HAP-1 (cell line): ENCODE data around the gene POMGNT1.
A peak's percentile ranks its signal among the peaks of the same experiment; 100 is the strongest.

Experiments
- DNase-seq, 2 experiments: peaks; one replicate each; pipeline ENCODE4 v3.0.0-alpha.2; 2016 to 2020; ENCODE audit warnings: low spot score in 2 of 2
- H3K27me3 ChIP-seq: fragments of 250-450 bp; sonication (Bioruptor Pico); 2 replicates; pipeline ENCODE4 v1.5.1; 2020; ENCODE audit warnings: low read depth, mild to moderate bottlenecking, moderate library complexity
- H3K36me3 ChIP-seq: fragments of 250-450 bp; sonication (Bioruptor Pico); replicated peaks from 2 replicates; pipeline ENCODE4 v1.5.1; 2020; ENCODE audit warnings: mild to moderate bottlenecking
- H3K4me1 ChIP-seq: fragments of 250-450 bp; sonication (Bioruptor Pico); 2 replicates; pipeline ENCODE4 v1.5.1; 2020; ENCODE audit warnings: mild to moderate bottlenecking
- H3K4me3 ChIP-seq: fragments of 250-450 bp; sonication (Bioruptor Pico); 2 replicates; pipeline ENCODE4 v1.5.1; 2020; ENCODE audit warnings: mild to moderate bottlenecking, moderate library complexity
- H3K9me3 ChIP-seq: fragments of 250-450 bp; sonication (Bioruptor Pico); 2 replicates; pipeline ENCODE4 v1.5.1; 2020; ENCODE audit warnings: mild to moderate bottlenecking, moderate library complexity
- in situ Hi-C: fragments of 300-500 bp; cut with MboI; formaldehyde crosslinking; loops from 3 replicates; pipeline ENCODE4 v1.14.3; 2020; ENCODE audit warnings: low sequenced_read_pairs, inconsistent platforms, mixed read lengths

Gene POMGNT1

DNA sequence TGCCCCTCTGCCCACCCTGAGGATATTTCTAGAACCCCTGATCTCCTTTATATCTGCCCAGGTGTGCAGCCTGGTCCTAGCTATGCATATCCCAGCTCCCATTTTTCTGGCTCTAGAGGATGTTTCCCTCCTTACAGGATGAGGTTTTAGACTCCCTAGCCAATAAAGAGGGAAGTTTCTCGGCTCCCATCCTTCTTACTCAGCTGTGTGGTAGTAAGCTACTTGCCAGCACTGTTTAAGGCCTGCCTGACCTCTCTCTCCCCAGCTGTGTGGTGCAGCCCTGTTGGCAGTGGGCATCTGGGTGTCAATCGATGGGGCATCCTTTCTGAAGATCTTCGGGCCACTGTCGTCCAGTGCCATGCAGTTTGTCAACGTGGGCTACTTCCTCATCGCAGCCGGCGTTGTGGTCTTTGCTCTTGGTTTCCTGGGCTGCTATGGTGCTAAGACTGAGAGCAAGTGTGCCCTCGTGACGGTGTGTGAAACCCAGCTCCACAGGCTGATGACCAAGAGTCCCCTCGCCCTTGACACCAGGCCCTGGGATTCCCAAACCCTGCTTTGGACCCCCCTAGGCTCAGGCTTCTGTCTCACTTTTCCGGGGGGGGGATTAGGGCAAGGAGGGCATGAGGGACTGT is 14.2 kb downstream of the POMGNT1 start:
- no peaks in the 10 kb centered on the region for H3K9me3 ChIP-seq
- H3K36me3 ChIP-seq: no peaks in the 10 kb centered on the region
- H3K4me1 ChIP-seq: no peaks in the 10 kb centered on the region
- H3K4me3 ChIP-seq: no peak overlapping the region
- no peak for DNase-seq
- no peaks in the 10 kb centered on the region for H3K27me3 ChIP-seq
- in situ Hi-C loops: no loop called here

DNA sequence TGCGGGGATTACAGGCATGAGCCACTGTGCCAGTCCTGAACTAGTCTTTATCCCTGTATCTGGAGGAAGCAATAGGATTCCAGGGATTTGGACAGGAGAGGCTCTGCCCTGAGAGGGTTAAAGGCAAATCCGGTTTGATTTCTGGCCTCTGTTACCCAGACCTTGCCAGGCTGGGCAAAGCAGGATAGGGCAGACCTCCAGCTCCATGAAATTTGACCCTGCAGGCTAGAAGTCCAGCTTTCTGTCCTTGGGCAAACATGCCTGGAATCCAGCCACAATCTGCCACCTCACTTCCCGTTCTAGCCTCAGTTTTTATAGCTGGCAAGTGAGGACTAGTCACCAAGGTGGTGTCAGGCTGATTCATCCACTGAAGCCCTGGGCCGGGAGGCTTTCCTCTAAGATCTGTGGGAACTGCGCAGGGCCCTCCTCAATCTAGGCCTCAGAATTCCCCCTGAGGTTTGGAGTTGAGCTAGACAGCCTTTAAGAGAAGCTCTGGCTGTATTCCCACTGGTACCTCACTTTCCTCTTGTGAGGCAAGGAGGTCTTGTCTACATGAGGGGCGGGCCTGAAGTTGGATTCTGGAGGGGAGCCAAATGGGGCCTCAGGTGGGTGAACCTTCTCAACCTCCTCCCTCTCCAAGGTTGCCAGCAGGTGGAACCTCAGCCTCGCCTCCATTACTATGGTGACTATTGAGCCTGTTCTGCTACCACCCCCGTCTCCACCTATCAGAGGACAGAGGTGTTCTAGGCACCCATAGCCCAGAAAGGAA is 15.0 kb downstream of the POMGNT1 start:
- in situ Hi-C loops: no loop called here
- no peaks in the 10 kb centered on the region for H3K4me1 ChIP-seq
- H3K27me3 ChIP-seq: no peaks in the 10 kb centered on the region

DNA sequence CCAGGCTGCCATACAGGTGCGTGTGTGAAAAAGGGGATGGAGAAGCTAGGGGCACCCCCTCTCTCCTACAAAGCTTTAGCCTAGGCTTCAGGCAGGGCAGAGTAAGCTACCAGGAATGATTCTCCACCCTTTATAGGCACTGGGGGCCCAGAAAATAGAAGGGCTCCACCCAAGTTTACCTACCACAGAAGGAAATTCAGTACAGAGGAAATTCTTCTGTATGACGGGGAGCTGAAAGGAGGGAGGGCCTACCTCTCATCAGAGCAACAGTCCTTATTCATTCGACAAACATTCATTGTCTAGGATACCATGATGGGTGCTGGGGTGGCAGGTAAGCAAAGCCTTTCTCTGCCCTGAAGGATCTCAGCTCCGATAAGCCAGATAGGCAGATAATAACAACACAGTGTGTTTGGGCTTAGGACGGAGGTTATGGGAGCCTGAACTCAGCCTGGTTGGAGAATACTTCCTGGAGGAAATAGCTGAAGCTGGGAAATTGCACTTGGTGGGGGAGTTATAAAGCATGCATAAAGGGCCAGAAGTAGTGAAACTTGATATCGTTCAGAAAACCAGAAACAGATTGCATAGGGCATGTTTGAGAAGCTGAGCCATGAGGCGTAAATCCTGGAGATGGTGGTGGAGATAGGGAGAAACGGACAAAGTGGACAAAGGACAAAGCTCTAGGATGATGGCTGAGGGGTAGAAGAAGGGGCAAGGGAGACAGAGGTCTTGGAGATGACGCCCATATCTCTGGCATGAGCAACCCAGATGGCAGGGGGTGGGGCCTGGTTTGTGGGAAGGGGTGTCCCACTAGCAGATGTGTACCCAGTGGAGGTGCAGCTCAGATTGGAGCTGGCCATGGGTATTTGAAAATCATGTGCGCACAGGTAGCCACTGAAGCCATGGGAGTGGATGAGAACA is 16.6 kb downstream of the POMGNT1 start:
- H3K4me1 ChIP-seq: no peaks in the 10 kb centered on the region
- H3K36me3 ChIP-seq: no peaks in the 10 kb centered on the region
- H3K4me3 ChIP-seq: no peak overlapping the region
- no peaks in the 10 kb centered on the region for H3K9me3 ChIP-seq
- no peaks in the 10 kb centered on the region for H3K27me3 ChIP-seq
- in situ Hi-C loops: no loop called here
- DNase-seq: no peak

More for the DNA sequence above, 15.0 kb downstream of the POMGNT1 start:
- no peaks in the 10 kb centered on the region for H3K9me3 ChIP-seq
- H3K4me3 ChIP-seq: no peak overlapping the region
- no peaks in the 10 kb centered on the region for H3K36me3 ChIP-seq
- no peak for DNase-seq

DNA sequence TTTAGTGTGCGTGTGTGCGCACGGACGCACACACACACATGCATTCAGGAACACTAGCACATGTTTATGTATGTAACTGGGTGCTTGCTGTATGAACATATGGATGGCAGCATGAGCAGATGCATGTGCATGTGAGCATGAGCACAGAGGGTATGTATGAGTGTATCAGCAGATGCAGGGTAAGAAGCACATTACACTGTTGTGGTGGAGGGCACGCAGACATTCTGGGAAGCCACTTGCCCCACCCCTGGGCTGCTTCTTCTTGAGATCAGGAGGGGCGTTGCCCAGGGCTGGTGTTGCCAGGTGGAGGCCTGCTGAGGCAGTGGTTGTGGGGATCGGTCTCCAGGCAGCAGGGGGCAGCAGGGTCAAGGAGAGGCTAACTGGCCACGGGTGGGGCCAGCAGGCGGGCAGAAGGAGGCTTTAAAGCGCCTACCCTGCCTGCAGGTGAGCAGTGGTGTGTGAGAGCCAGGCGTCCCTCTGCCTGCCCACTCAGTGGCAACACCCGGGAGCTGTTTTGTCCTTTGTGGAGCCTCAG is 18.1 kb downstream of the POMGNT1 start:
- Histone ChIP-seq H3K9me3 (no peaks in the 10 kb centered on the region), H3K4me3 (no peak overlapping the region)

DNA sequence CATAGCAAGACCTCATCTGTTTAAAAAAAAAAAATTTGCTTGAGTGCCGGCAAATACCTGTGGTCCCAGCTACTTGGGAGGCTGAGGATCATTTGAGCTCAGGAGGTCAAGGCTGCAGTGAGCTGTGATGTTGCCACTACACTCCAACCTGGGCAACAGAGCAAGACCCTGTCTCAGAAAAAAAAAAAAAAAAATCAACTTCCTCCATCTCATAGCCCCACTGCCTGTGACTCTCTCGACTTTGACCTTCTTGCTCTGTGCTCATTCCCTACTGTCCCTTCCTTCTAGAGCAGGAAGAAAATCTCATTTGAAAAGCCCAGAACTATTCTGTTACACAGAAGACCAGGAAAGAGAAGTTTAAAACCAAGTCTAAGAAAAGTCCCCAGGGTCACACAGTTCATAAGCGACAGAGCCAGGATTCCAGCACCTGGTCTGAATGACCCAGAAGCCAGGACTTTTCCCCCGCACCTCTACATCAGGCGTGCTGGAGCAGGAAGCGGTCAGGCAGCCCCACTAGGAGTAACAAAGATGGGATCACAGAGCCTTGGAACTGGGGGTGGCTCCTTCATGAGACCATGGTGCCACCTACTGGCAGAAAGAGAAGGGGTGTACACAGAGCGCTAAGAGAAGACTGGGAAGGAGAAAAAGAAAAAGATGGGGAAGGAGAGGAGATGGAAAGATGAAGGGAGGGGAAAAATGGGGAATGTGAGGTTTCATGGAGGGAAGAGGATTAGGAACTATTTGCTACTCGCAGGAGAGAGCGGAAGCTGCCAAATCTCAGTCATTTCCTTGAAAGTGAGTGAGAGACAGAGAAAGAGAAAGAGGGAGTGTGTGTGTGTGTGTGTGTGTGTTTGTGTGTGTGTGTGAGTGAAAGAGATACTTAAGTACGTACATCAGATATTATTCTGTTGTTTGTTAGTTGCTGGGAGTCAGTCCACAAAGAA is 18.8 kb downstream of the POMGNT1 start:
- H3K36me3 ChIP-seq: no peaks in the 10 kb centered on the region
- H3K4me3 ChIP-seq: no peak overlapping the region
- H3K27me3 ChIP-seq: no peaks in the 10 kb centered on the region
- peak; percentile 85 to 90 for DNase-seq
- in situ Hi-C loops: loop anchor here (5.0 kb wide), 1 partner anchor 142 kb away; no protein-coding TSS in a partner anchor
- no peaks in the 10 kb centered on the region for H3K9me3 ChIP-seq
- H3K4me1 ChIP-seq: no peaks in the 10 kb centered on the region

More for the DNA sequence above, 18.1 kb downstream of the POMGNT1 start:
- in situ Hi-C loops: no loop called here
- Histone ChIP-seq H3K36me3 (no peaks in the 10 kb centered on the region), H3K4me1 (no peaks in the 10 kb centered on the region), H3K27me3 (no peaks in the 10 kb centered on the region)
- DNase-seq: no peak

DNA sequence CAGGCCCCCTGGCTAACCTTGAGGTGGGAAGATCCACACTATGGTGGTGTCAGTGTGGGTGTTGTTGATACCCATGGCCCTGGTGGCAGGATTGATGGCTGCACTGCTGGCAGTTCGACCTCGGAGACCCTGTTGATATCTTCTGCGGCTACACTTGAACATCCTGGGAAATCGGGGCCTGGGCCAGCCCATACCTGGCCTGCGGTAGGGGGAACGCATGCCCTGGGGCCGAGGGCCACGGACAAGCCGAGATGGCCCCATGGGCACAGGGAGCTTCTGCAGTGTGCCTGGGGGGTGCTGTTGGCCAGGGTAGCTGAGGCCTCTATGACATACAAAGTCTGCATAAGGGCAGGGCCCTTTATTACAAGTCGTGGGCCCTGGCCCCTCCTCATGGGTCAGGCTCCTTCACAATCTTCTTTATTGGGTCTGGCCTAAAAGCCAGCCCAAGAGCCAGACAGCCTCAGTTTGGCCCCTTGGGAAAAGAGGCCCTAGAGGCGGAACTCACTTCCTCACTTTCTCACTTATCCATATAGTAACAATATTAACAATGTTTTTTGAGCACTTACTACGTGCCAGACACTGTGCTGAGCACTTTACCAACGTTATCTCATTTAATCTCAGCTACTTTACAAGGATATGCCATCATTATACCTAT is 21.9 kb downstream of the POMGNT1 start, which contains the start of gene P3R3URF:
P3R3URF (minus strand) TSS at position 278 of the 655 bp plus-strand sequence; CDS start at position 261, 17 bp downstream.
- Histone ChIP-seq H3K9me3 (no peaks in the 10 kb centered on the region), H3K27me3 (no peaks in the 10 kb centered on the region; the same call in 1 of the 2 replicates), H3K4me3 (no peak within 1 kb of the TSS), H3K4me1 (no peaks in the 10 kb centered on the region), H3K36me3 (no peaks in the 10 kb centered on the region)
- DNase-seq: no peak
- in situ Hi-C loops: loop anchor here (5.0 kb wide), 1 partner anchor 139 kb away; no protein-coding TSS in a partner anchor

DNA sequence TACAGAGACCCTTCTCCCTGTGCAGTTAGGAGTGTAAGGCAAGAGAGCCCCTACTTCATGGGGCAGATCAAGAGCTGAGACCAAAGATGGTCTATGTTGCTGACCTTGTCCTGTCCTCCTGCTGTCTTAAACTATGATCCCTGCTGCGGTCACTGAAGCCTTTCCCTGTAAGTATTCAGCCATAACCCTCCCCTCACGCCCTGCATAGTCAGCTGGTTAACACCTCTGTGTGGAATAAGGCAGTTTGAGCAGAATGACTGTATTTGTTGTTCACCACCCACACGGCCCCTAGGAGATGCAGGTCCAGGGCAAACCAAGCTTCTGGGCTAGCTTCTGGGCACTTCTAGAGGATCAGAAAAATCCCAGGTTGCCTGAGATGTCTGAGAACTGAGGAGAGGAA is 23.0 kb downstream of the POMGNT1 start:
- no peak overlapping the region for H3K4me3 ChIP-seq
- no peaks in the 10 kb centered on the region for H3K36me3 ChIP-seq
- in situ Hi-C loops: loop anchor here (5.0 kb wide), 1 partner anchor 138 kb away; no protein-coding TSS in a partner anchor
- no peak for DNase-seq
- H3K9me3 ChIP-seq: no peaks in the 10 kb centered on the region
- no peaks in the 10 kb centered on the region; the same call in none of the 2 replicates for H3K27me3 ChIP-seq
- no peaks in the 10 kb centered on the region for H3K4me1 ChIP-seq

DNA sequence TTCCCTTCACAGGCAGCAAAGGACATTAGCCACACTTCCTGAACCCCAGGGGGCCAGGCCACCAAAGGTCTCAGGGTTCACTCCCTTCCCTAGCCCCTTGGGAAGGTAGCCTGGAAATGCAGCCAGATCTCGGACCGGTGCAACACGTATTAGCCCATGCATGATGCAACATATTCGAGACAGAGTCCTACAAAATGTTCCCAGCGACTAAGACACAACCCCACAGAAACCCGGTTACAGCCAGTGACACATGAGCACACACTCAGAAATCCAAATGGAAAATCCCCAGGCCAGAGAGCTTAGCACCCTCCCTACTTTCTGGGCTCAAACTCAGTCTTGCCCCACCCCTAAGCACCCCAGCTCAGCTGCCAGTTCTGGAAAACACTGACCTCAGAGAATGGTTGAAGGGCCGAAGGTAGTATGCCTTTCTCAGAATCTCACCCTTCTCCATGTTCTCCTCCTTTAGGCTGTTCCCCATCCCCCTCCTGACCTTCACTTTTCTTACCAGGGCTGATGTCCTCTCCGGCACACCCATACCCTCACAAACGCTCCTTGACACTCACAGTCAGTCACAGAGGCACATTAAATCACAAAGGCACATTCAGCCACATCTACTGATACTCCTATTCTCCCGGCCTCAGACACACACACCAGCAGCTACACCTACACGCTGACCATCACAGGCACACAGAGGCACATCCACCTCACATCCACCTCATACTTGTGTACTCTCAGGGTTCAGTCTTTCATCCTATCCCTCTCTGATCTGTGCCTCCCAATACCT is 23.6 kb downstream of the POMGNT1 start, which contains the start of gene TSPAN1:
TSPAN1 (plus strand) TSS at position 640 of the 784 bp plus-strand sequence. CDS start 6,021 bp downstream, outside the sequence.
- Histone ChIP-seq H3K36me3 (no peaks in the 10 kb centered on the region), H3K4me3 (no peak within 1 kb of the TSS), H3K9me3 (no peaks in the 10 kb centered on the region), H3K27me3 (peaks cover 4% of the 10 kb centered on the region), H3K4me1 (no peaks in the 10 kb centered on the region)
- in situ Hi-C loops: loop anchor here (5.0 kb wide), 1 partner anchor 137 kb away; no protein-coding TSS in a partner anchor
- no peak for DNase-seq

DNA sequence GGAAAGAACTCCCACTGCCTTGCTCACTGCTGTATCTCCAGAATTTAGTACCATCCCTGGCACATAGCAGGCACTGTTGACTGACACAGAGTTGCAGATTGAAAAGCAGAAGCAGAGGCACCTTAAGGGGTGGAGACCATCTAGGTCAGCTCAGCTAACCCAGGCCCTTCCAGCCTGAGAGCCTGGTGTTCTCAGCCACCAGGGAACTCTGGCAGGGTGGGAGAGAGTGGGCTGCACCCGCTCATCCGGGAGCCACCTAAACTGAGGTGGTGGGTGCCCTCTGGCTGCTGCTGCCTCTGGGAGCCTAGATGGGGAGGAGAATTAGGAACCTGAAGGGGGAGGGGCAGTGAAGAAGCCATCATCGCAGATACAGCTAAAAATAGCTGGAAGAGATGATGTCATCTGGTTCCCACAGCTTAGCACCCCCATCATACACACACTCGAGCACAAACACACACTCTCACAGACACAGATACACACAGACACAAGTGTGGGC is 24.8 kb downstream of the POMGNT1 start:
- Histone ChIP-seq H3K4me3 (no peak overlapping the region), H3K4me1 (no peaks in the 10 kb centered on the region), H3K9me3 (no peaks in the 10 kb centered on the region), H3K36me3 (no peaks in the 10 kb centered on the region), H3K27me3 (peaks cover 4% of the 10 kb centered on the region)
- in situ Hi-C loops: no loop called here
- no peak for DNase-seq

DNA sequence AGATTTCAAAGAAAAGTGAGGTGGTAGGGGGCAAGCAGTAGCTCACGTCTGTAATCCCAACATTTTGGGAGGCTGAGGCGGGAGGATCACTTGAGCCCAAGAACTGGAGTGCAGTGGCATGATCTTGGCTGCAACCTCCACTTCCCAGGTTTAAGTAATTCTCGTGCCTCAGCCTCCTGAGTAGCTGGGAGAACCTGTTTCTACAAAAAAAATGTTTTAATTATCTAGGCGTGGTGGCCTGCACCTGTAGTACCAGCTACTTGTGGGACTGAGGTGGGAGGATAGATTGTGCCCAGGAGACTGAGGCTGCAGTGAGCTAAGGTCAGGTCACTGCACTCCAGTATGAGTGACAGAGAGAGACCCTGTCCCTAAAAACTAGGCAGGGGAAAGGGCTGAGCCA is 25.9 kb downstream of the POMGNT1 start:
- Histone ChIP-seq H3K36me3 (no peaks in the 10 kb centered on the region), H3K27me3 (peaks cover 4% of the 10 kb centered on the region), H3K4me3 (no peak overlapping the region)

DNA sequence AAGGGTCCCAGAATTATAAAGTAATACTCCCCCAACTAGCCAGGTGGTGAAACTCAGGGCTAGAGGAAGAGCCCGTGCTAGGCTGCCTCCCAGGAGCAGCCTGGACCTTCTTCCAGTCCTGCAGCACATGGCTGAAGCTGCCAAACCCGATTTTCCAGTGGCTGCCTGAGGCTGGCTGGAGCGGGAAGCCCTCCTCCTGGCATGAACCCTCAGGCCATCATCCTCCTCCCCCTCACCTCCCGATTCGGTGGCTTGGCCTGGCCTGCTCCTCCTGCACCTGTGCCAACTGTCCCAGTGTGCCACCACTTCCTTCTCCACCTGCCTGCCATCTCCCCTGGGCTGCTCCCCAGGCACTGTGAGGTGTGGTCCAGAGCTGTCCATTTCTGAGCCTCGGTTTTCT is 26.4 kb downstream of the POMGNT1 start:
- no peaks in the 10 kb centered on the region for H3K9me3 ChIP-seq
- peaks cover 4% of the 10 kb centered on the region for H3K27me3 ChIP-seq
- H3K4me1 ChIP-seq: no peaks in the 10 kb centered on the region
- DNase-seq: no peak
- no peak overlapping the region for H3K4me3 ChIP-seq
- in situ Hi-C loops: no loop called here
- no peaks in the 10 kb centered on the region for H3K36me3 ChIP-seq

More for the DNA sequence above, 25.9 kb downstream of the POMGNT1 start:
- H3K9me3 ChIP-seq: no peaks in the 10 kb centered on the region
- in situ Hi-C loops: no loop called here
- H3K4me1 ChIP-seq: no peaks in the 10 kb centered on the region
- DNase-seq: no peak
